ENCODE data around the gene ACOT7.

GRCh38 chr1:6360517-6361070 is 33.0 kb downstream of the ACOT7 start:
- TF ChIP-seq CTCF (conservative IDR thresholded peaks at IDR 0.05; ENCODE audit: low read length) (no peak), EZH2phosphoT487 (IDR thresholded peaks at IDR 0.05; ENCODE audit: borderline replicate concordance) (no peak)

Measured in Loucy (cell line).